ENCODE measurements around the gene LCE3D.
A peak's percentile ranks its signal among the peaks of the same experiment; 100 is the strongest.

Gene LCE3D

DNA sequence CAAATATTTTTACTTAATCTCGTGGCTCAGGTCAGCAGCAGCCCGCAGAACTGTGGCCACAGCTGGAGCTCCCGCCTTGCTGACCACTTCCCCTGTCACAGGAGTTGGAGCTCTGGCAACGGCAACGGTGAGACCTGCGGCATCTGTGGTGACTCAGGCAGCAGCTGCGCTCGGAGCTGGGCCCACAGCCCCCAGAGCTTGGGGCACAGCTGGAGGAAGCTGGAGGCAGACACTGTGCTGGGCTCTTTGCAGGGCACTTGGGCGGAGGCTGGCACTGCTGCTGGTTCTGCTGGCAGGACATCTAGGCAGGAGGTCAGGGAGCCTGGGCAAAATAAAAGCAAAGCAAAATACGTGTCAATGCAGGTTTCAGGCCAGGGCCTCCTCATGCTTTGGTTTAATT is 42.5 kb upstream of the LCE3D start, which contains the start of gene LCE3A:
Gene LCE3A, minus strand, starts transcription at position 301 of the 400 bp plus-strand sequence. Its CDS starts 0 bp downstream, at position 301.
- DNase-seq, result peak; percentile 83

DNA sequence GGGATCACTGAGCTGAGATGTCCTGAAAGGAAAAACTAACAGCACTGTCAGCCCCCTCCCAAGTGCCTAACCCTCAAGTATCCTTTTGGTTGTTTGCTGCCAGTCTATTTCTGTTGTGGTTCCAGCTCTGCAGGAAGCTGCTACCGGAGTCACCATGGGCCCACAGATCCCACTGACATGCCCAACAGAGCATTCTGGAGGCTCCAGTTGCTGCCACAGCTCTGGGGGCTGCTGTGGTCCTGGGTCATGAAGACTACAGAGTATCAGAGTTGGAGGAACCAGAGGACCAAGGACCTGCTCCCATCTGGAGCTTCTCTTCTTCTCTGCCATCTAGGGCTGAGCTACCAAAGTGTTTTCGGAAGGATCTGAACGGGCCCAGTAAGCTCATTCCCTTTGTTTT is 41.7 kb upstream of the LCE3D start:
- H3K4me1 ChIP-seq (ENCODE audit: low read length), result no peaks in the 10 kb centered on the region
- DNase-seq, result no peak
- no peak overlapping the region for H3K27ac ChIP-seq (ENCODE audit: low read length)
- TF ChIP-seq EZH2 (optimal IDR thresholded peaks at IDR 0.05; ENCODE audit: low read depth, low read length) (no peak), EZH2phosphoT487 (IDR thresholded peaks at IDR 0.05; ENCODE audit: low read length) (no peak)
- TF ChIP-seq, protein P1, sequence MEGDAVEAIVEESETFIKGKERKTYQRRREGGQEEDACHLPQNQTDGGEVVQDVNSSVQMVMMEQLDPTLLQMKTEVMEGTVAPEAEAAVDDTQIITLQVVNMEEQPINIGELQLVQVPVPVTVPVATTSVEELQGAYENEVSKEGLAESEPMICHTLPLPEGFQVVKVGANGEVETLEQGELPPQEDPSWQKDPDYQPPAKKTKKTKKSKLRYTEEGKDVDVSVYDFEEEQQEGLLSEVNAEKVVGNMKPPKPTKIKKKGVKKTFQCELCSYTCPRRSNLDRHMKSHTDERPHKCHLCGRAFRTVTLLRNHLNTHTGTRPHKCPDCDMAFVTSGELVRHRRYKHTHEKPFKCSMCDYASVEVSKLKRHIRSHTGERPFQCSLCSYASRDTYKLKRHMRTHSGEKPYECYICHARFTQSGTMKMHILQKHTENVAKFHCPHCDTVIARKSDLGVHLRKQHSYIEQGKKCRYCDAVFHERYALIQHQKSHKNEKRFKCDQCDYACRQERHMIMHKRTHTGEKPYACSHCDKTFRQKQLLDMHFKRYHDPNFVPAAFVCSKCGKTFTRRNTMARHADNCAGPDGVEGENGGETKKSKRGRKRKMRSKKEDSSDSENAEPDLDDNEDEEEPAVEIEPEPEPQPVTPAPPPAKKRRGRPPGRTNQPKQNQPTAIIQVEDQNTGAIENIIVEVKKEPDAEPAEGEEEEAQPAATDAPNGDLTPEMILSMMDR (IDR thresholded peaks at IDR 0.05; ENCODE audit: low read length), result no peak
- no peaks in the 10 kb centered on the region for H3K36me3 ChIP-seq (replicated peaks; ENCODE audit: insufficient read depth, low read length)
- no peaks in the 10 kb centered on the region for H3K9me3 ChIP-seq (replicated peaks; ENCODE audit: insufficient read depth, low read length)
- H3K9me2 ChIP-seq (replicated peaks; ENCODE audit: insufficient read depth, low read length), result no peaks in the 10 kb centered on the region
- H3K27me3 ChIP-seq (replicated peaks; ENCODE audit: insufficient read depth, low read length), result no peaks in the 10 kb centered on the region
- H3F3A ChIP-seq (ENCODE audit: insufficient read depth, low read length), result no peaks in the 10 kb centered on the region
- no peak overlapping the region for H3K4me3 ChIP-seq (ENCODE audit: low read length)
- no peak overlapping the region for H3K9ac ChIP-seq (ENCODE audit: low read length)
- no peak overlapping the region for H2AFZ ChIP-seq (ENCODE audit: low read length)
- H4K20me1 ChIP-seq (ENCODE audit: insufficient read depth, low read length), result no peaks in the 10 kb centered on the region
- no peak overlapping the region for H3K4me2 ChIP-seq (ENCODE audit: low read depth, low read length)
- H3K79me2 ChIP-seq (ENCODE audit: low read length), result no peaks in the 10 kb centered on the region

More for the DNA sequence above, 42.5 kb upstream of the LCE3D start, which contains the start of gene LCE3A:
- H2AFZ ChIP-seq (ENCODE audit: low read length), result peak within 1 kb of the TSS; percentile 57
- no peaks in the 10 kb centered on the region for H3F3A ChIP-seq (ENCODE audit: insufficient read depth, low read length)
- no peaks in the 10 kb centered on the region for H4K20me1 ChIP-seq (ENCODE audit: insufficient read depth, low read length)
- no peak within 1 kb of the TSS for H3K27ac ChIP-seq (ENCODE audit: low read length)
- TF ChIP-seq EZH2 (optimal IDR thresholded peaks at IDR 0.05; ENCODE audit: low read depth, low read length) (no peak), EZH2phosphoT487 (IDR thresholded peaks at IDR 0.05; ENCODE audit: low read length) (no peak)
- TF ChIP-seq, protein P1 (IDR thresholded peaks at IDR 0.05; ENCODE audit: low read length), result no peak
- H3K4me1 ChIP-seq (ENCODE audit: low read length), result no peaks in the 10 kb centered on the region
- no peaks in the 10 kb centered on the region for H3K79me2 ChIP-seq (ENCODE audit: low read length)
- H3K9me3 ChIP-seq (replicated peaks; ENCODE audit: insufficient read depth, low read length), result no peaks in the 10 kb centered on the region
- no peak within 1 kb of the TSS for H3K9ac ChIP-seq (ENCODE audit: low read length)
- no peaks in the 10 kb centered on the region for H3K36me3 ChIP-seq (replicated peaks; ENCODE audit: insufficient read depth, low read length)
- peak within 1 kb of the TSS; percentile 54 for H3K4me2 ChIP-seq (ENCODE audit: low read depth, low read length)
- H3K9me2 ChIP-seq (replicated peaks; ENCODE audit: insufficient read depth, low read length), result no peaks in the 10 kb centered on the region
- H3K4me3 ChIP-seq (ENCODE audit: low read length), result no peak within 1 kb of the TSS
- no peaks in the 10 kb centered on the region for H3K27me3 ChIP-seq (replicated peaks; ENCODE audit: insufficient read depth, low read length)

DNA sequence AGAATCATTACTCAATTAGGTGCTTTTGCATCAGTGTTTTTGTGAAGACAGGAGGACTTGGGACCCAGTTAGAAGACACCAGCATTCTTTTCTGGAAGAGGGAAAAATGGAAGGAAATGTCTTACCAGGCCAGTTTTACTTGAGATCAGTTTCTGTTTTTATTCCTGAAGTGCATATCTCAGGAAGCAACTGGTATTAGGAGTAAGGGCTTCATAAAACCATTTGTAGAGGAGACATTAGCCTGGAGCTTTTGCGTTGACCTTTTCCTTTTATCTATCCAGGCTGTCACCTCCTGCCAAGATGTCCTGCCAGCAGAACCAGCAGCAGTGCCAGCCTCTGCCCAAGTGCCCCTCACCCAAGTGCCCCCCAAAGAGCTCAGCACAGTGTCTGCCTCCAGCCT is 33.2 kb upstream of the LCE3D start, which contains the start of gene LCE3B:
Gene LCE3B, plus strand, starts transcription at position 301 of the 400 bp plus-strand sequence. Its CDS starts 0 bp downstream, at position 301.
- Histone ChIP-seq H3K27ac (ENCODE audit: low read length) (no peak within 1 kb of the TSS), H3K4me2 (ENCODE audit: low read depth, low read length) (no peak within 1 kb of the TSS), H2AFZ (ENCODE audit: low read length) (no peak within 1 kb of the TSS), H3K9me3 (replicated peaks; ENCODE audit: insufficient read depth, low read length) (no peaks in the 10 kb centered on the region), H3F3A (ENCODE audit: insufficient read depth, low read length) (no peaks in the 10 kb centered on the region), H3K79me2 (ENCODE audit: low read length) (no peaks in the 10 kb centered on the region), H4K20me1 (ENCODE audit: insufficient read depth, low read length) (no peaks in the 10 kb centered on the region), H3K4me3 (ENCODE audit: low read length) (no peak within 1 kb of the TSS), H3K27me3 (replicated peaks; ENCODE audit: insufficient read depth, low read length) (no peaks in the 10 kb centered on the region), H3K4me1 (ENCODE audit: low read length) (no peaks in the 10 kb centered on the region), H3K9me2 (replicated peaks; ENCODE audit: insufficient read depth, low read length) (no peaks in the 10 kb centered on the region), H3K36me3 (replicated peaks; ENCODE audit: insufficient read depth, low read length) (no peaks in the 10 kb centered on the region), H3K9ac (ENCODE audit: low read length) (no peak within 1 kb of the TSS)
- TF ChIP-seq EZH2 (optimal IDR thresholded peaks at IDR 0.05; ENCODE audit: low read depth, low read length) (no peak), EZH2phosphoT487 (IDR thresholded peaks at IDR 0.05; ENCODE audit: low read length) (no peak)
- TF ChIP-seq, protein P1 (IDR thresholded peaks at IDR 0.05; ENCODE audit: low read length), result no peak
- no peak for DNase-seq

Measured in MM.1S (cell line).